IMR-90 (cell line): ENCODE data around the gene ATXN1L. TPM values are rescaled to one million over a fixed set of nuclear protein-coding genes. Genes with fewer than 3 reads are reported as not detected.

ENCODE experiments used
- ATAC-seq: fragments of 200-7000 bp; cut with Tn5 transposase; 2 replicates; pipeline ENCODE4 v1.9.1; 2020; ENCODE audit warnings: low read depth, mild to moderate bottlenecking, moderate library complexity
- BruUV-seq: library from RNA; stranded (reverse); fragments of 400-500 nt; replicated peaks from 2 replicates; lab custom pipeline; 2021; lab: Mats Ljungman, UMichigan
- CTCF ChIA-PET: fragments of 300-600 bp; formaldehyde crosslinking; extraction: SDS; loops from one replicate; lab custom pipeline; 2021; ENCODE audit warnings: antibody characterized with exemption; lab: Yijun Ruan, JAX
- POLR2A ChIA-PET: fragments of 300-600 bp; sonication (Branson Sonifier 250); formaldehyde crosslinking; loops from one replicate; lab custom pipeline; 2022; ENCODE audit warnings: antibody characterized with exemption; ENCODE audit not compliant: unreplicated experiment; lab: Charles Lee
- DNase-seq: peaks from one replicate; pipeline ENCODE4 v3.0.0; 2013
- H2AFZ ChIP-seq: replicated peaks from 2 replicates; pipeline ENCODE3; 2013; ENCODE audit warnings: low read length, mild to moderate bottlenecking; ENCODE audit not compliant: poor library complexity
- H2AK5ac ChIP-seq: 2 replicates; pipeline ENCODE4 v1.6.1; 2013; ENCODE audit warnings: low read depth, low read length, inconsistent platforms
- H2AK9ac ChIP-seq: replicated peaks from 2 replicates; pipeline ENCODE3; 2013; ENCODE audit warnings: mild to moderate bottlenecking, low read depth, low read length, moderate library complexity; ENCODE audit not compliant: poor library complexity
- H2BK120ac ChIP-seq: 2 replicates; pipeline ENCODE4 v1.6.1; 2013; ENCODE audit warnings: low read depth, low read length, inconsistent platforms
- H2BK15ac ChIP-seq: 3 replicates; pipeline ENCODE4 v1.6.1; 2013; ENCODE audit warnings: low read depth, low read length, inconsistent platforms
- H2BK20ac ChIP-seq: 2 replicates; pipeline ENCODE4 v1.6.1; 2013; ENCODE audit warnings: low read depth, mild to moderate bottlenecking, inconsistent platforms, low read length, moderate library complexity
- H2BK5ac ChIP-seq: 2 replicates; pipeline ENCODE4 v1.6.1; 2013; ENCODE audit warnings: mild to moderate bottlenecking, low read depth, low read length, inconsistent platforms; ENCODE audit not compliant: poor library complexity, severe bottlenecking
- H3K14ac ChIP-seq: replicated peaks from 2 replicates; pipeline ENCODE4 v1.6.1; 2013; ENCODE audit warnings: low read depth, low read length, inconsistent platforms
- H3K18ac ChIP-seq: 2 replicates; pipeline ENCODE4 v1.6.1; 2013; ENCODE audit warnings: low read depth, low read length, control low read depth
- H3K23ac ChIP-seq: 2 replicates; pipeline ENCODE4 v1.6.1; 2013; ENCODE audit warnings: low read depth, low read length, inconsistent platforms
- H3K27ac ChIP-seq: 2 replicates; pipeline ENCODE4 v1.5.1; 2013; ENCODE audit warnings: mild to moderate bottlenecking, control low read depth, low read length; ENCODE audit not compliant: insufficient read depth
- H3K27me3 ChIP-seq: 2 replicates; pipeline ENCODE4 v1.6.1; 2013; ENCODE audit warnings: low read length; ENCODE audit not compliant: control insufficient read depth, insufficient read depth
- H3K36me3 ChIP-seq: 2 replicates; pipeline ENCODE4 v1.6.1; 2013; ENCODE audit warnings: low read length, mixed read lengths; ENCODE audit not compliant: control insufficient read depth, insufficient read depth
- H3K4ac ChIP-seq: 2 replicates; pipeline ENCODE4 v1.6.1; 2013; ENCODE audit warnings: low read depth, low read length, inconsistent platforms
- H3K4me1 ChIP-seq: 2 replicates; pipeline ENCODE4 v1.6.1; 2013; ENCODE audit warnings: low read length, mixed read lengths; ENCODE audit not compliant: control insufficient read depth, insufficient read depth
- H3K4me2 ChIP-seq: 2 replicates; pipeline ENCODE4 v1.6.1; 2013; ENCODE audit warnings: low read depth, mild to moderate bottlenecking, control low read depth, low read length, moderate library complexity
- H3K4me3 ChIP-seq: 2 replicates; pipeline ENCODE4 v1.5.1; 2013; ENCODE audit warnings: low read depth, mild to moderate bottlenecking, control low read depth, low read length, moderate library complexity; ENCODE audit not compliant: insufficient read depth
- H3K56ac ChIP-seq: 2 replicates; pipeline ENCODE4 v1.6.1; 2013; ENCODE audit warnings: low read length, inconsistent platforms; ENCODE audit not compliant: insufficient read depth; ENCODE audit errors: extremely low read depth
- H3K79me1 ChIP-seq, 2 experiments: 2 replicates each; pipeline ENCODE4 v1.6.1; 2013; ENCODE audit warnings: low read length in 2 of 2, inconsistent platforms in 1 of 2, low read depth in 1 of 2
- H3K9ac ChIP-seq: 2 replicates; pipeline ENCODE4 v1.6.1; 2013; ENCODE audit warnings: low read depth, low read length, control low read depth
- H3K9me1 ChIP-seq: 2 replicates; pipeline ENCODE4 v1.6.1; 2013; ENCODE audit warnings: low read length, inconsistent platforms; ENCODE audit not compliant: insufficient read depth
- H3K9me3 ChIP-seq: 2 replicates; pipeline ENCODE4 v1.6.1; 2013; ENCODE audit warnings: low read length; ENCODE audit not compliant: control insufficient read depth, insufficient read depth
- H4K20me1 ChIP-seq: 2 replicates; pipeline ENCODE4 v1.6.1; 2013; ENCODE audit warnings: low read length, inconsistent platforms; ENCODE audit not compliant: insufficient read depth
- H4K5ac ChIP-seq: 2 replicates; pipeline ENCODE4 v1.6.1; 2013; ENCODE audit warnings: mild to moderate bottlenecking, low read depth, low read length, control low read depth
- H4K8ac ChIP-seq, 2 experiments: 2 replicates each; pipeline ENCODE4 v1.6.1; 2013; ENCODE audit warnings: low read depth in 2 of 2, low read length in 2 of 2, control low read depth in 1 of 2, inconsistent platforms in 1 of 2
- H4K91ac ChIP-seq: 2 replicates; pipeline ENCODE4 v1.6.1; 2013; ENCODE audit warnings: low read depth, low read length, inconsistent platforms; ENCODE audit not compliant: insufficient read depth
- BHLHE40 ChIP-seq: fragments of 150-350 bp; IDR thresholded peaks from 2 replicates; pipeline ENCODE4 v1.6.1; 2016; ENCODE audit warnings: mild to moderate bottlenecking, low read depth, low read length
- CEBPB ChIP-seq: IDR thresholded peaks from 2 replicates; pipeline ENCODE4 v1.6.1; 2012; ENCODE audit warnings: low read depth, low read length, improper control_type of control experiment
- CHD1 ChIP-seq: IDR thresholded peaks from 2 replicates; pipeline ENCODE4 v1.6.1; 2012; ENCODE audit warnings: low read depth, low read length, improper control_type of control experiment
- CTCF ChIP-seq: conservative IDR thresholded peaks from 2 replicates; pipeline ENCODE4 v1.5.1; 2012; ENCODE audit warnings: mild to moderate bottlenecking, low read depth, low read length, improper control_type of control experiment
- ELK1 ChIP-seq: fragments of 150-350 bp; IDR thresholded peaks from 2 replicates; pipeline ENCODE4 v1.6.1; 2016; ENCODE audit warnings: low read depth, mild to moderate bottlenecking, low read length, moderate library complexity, borderline replicate concordance
- FOS ChIP-seq: fragments of 150-350 bp; IDR thresholded peaks from 2 replicates; pipeline ENCODE4 v1.6.1; 2016; ENCODE audit warnings: low read depth, low read length
- MAFK ChIP-seq: IDR thresholded peaks from 2 replicates; pipeline ENCODE4 v1.6.1; 2012; ENCODE audit warnings: low read depth, low read length, improper control_type of control experiment
- MAZ ChIP-seq: IDR thresholded peaks from 2 replicates; pipeline ENCODE4 v1.6.1; 2012; ENCODE audit warnings: low read depth, mild to moderate bottlenecking, low read length, improper control_type of control experiment, moderate library complexity, borderline replicate concordance
- MXI1 ChIP-seq: IDR thresholded peaks from 2 replicates; pipeline ENCODE4 v1.6.1; 2012; ENCODE audit warnings: low read depth, mild to moderate bottlenecking, low read length, moderate library complexity, borderline replicate concordance
- NFE2L2 ChIP-seq: fragments of 150-350 bp; IDR thresholded peaks from 2 replicates; pipeline ENCODE4 v1.6.1; 2016; ENCODE audit warnings: low read depth, mild to moderate bottlenecking, low read length
- POLR2A ChIP-seq: IDR thresholded peaks from 2 replicates; pipeline ENCODE4 v1.6.1; 2012; ENCODE audit warnings: mild to moderate bottlenecking, low read depth, low read length
- RAD21 ChIP-seq: IDR thresholded peaks from 2 replicates; pipeline ENCODE4 v1.6.1; 2012; ENCODE audit warnings: low read length, improper control_type of control experiment
- RCOR1 ChIP-seq: IDR thresholded peaks from 2 replicates; pipeline ENCODE4 v1.6.1; 2012; ENCODE audit warnings: mild to moderate bottlenecking, low read length, improper control_type of control experiment; ENCODE audit not compliant: insufficient replicate concordance
- RFX5 ChIP-seq: IDR thresholded peaks from 2 replicates; pipeline ENCODE4 v1.8.0; 2012; ENCODE audit warnings: low read depth, mild to moderate bottlenecking, low read length, moderate library complexity
- SMC3 ChIP-seq: fragments of 150-350 bp; IDR thresholded peaks from 2 replicates; pipeline ENCODE4 v1.6.1; 2016; ENCODE audit warnings: low read depth, mild to moderate bottlenecking, antibody characterized with exemption, low read length, moderate library complexity
- USF2 ChIP-seq: fragments of 150-350 bp; IDR thresholded peaks from 2 replicates; pipeline ENCODE4 v1.6.1; 2017; ENCODE audit warnings: mild to moderate bottlenecking, antibody characterized with exemption, low read length, low read depth
- WGBS, 2 experiments: methylation state at CpG; one replicate each; pipeline versions ENCODE4 v1.1.5 to v1.1.7; 2013; ENCODE audit warnings: missing lambda C conversion rate in 2 of 2; ENCODE audit not compliant: insufficient read length in 1 of 2; ENCODE audit errors: extremely low coverage in 2 of 2; 5-methylcytosine and 5-hydroxymethylcytosine counted together
- dilution Hi-C: fragments of 300-500 bp; cut with HindIII; formaldehyde crosslinking; loops from one replicate; pipeline ENCODE4 v1.14.3; 2018; ENCODE audit warnings: low sequenced_read_pairs; ENCODE audit not compliant: unreplicated experiment
- in situ Hi-C: fragments of 300-500 bp; cut with MboI; formaldehyde crosslinking; loops from 3 replicates; pipeline ENCODE4 v1.14.3; 2019; ENCODE audit warnings: low sequenced_read_pairs, inconsistent platforms, mixed read lengths
- intact Hi-C: fragments of 100-400 bp; cut with micrococcal nuclease; formaldehyde crosslinking; loops from 2 replicates; pipeline ENCODE4 v1.10.0; 2022
- polyA plus RNA-seq, 3 experiments: library from polyadenylated mRNA; depleted of rRNA; stranded (reverse); fragments of >200 nt; gene quantifications; 2 replicates each; pipeline ENCODE4 v1.2.3, GENCODE V29; 2012; ENCODE audit warnings: low replicate concordance in 1 of 3
- total RNA-seq: library from RNA; depleted of rRNA; stranded (reverse); fragments of >200 nt; gene quantifications from 2 replicates; pipeline ENCODE4 v1.2.3, GENCODE V29; 2012

The ATXN1L gene
- total and polyA plus RNA-seq, 2 of the 4 experiments (the other 2 are of a cell fraction) = 5.2 to 9.2 TPM

DNA sequence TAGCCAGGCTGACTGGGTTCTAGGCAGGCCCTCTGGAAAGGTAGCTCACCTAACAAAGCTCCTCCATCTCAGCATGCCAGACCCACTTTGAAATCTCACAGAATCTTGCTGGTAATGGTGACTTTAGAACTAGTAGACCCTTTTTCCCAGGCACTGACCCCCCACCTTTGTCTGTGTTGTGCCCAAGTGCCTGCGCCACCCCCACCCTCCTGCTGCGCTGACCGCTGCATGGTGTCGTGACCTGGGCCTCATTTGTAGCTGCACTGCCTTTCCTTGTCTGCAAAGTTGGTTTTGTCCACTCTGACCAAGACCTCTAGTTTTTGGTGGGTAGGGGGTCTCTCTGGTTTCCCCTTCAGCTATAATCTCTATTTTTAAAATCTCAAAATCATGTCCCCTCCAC lies 6.8 kb downstream of the ATXN1L start:
- H3K56ac ChIP-seq = no peak overlapping the region
- intact Hi-C loops = no loop called here
- ChIA-PET POLR2A (interaction anchor here (0.6 kb wide), 1 partner anchor 43 kb away, joined by 11 read pairs; no protein-coding TSS in a partner anchor), CTCF (no interaction called here)
- no peak overlapping the region for H3K18ac ChIP-seq
- H4K5ac ChIP-seq = no peak overlapping the region
- H3K27me3 ChIP-seq = no peaks in the 10 kb centered on the region
- peaks cover 54% of the 10 kb centered on the region for H3K36me3 ChIP-seq
- H2BK120ac ChIP-seq = no peak overlapping the region
- H2AK9ac ChIP-seq = no peak overlapping the region
- peaks cover 23% of the 10 kb centered on the region for H4K20me1 ChIP-seq
- H2AK5ac ChIP-seq = no peak overlapping the region
- H4K91ac ChIP-seq = no peak overlapping the region
- H3K4me1 ChIP-seq = no peaks in the 10 kb centered on the region
- no peak overlapping the region for H3K23ac ChIP-seq
- H3K4me2 ChIP-seq = no peak overlapping the region
- BruUV-seq = no TSS peak
- ATAC-seq (no peak), DNase-seq (no peak)
- H3K4ac ChIP-seq = no peak overlapping the region
- peaks cover 21% of the 10 kb centered on the region for H3K9me1 ChIP-seq
- H2AFZ ChIP-seq = no peak overlapping the region
- H3K4me3 ChIP-seq = no peak overlapping the region
- no CpG with 5 or more reads among the region's 4 CpGs for WGBS, 2 experiments
- H3K9ac ChIP-seq = no peak overlapping the region
- H3K14ac ChIP-seq = no peak overlapping the region
- no peak overlapping the region for H2BK20ac ChIP-seq
- no peak overlapping the region for H4K8ac ChIP-seq
- no peaks in the 10 kb centered on the region for H3K9me3 ChIP-seq
- no peak overlapping the region for H2BK15ac ChIP-seq
- in situ Hi-C loops = no loop called here
- H3K27ac ChIP-seq = no peak overlapping the region
- no peak overlapping the region for H2BK5ac ChIP-seq
- peaks cover 36 to 77% of the 10 kb centered on the region in 2 experiments for H3K79me1 ChIP-seq
- dilution Hi-C loops = no loop called here
- TF ChIP-seq RFX5 = no peak
- no peak for TF ChIP-seq NFE2L2
- TF ChIP-seq BHLHE40 = no peak
- TF ChIP-seq FOS = no peak
- TF ChIP-seq MXI1 = no peak
- TF ChIP-seq USF2 = no peak
- no peak for TF ChIP-seq CEBPB
- no peak for TF ChIP-seq CTCF
- no peak for TF ChIP-seq POLR2A
- TF ChIP-seq ELK1 = no peak
- TF ChIP-seq RCOR1 = no peak
- TF ChIP-seq SMC3 = no peak
- no peak for TF ChIP-seq MAZ
- TF ChIP-seq MAFK = no peak
- no peak for TF ChIP-seq RAD21
- TF ChIP-seq CHD1 = no peak
